Hepatic stellate cell (primary cell): ENCODE data around the gene OTUD5.
A peak's percentile ranks its signal among the peaks of the same experiment; 100 is the strongest.

Experiments used
- DNase-seq: peaks from one replicate; pipeline ENCODE4 v3.0.0; 2011; ENCODE audit warnings: low spot score

Gene OTUD5

DNA sequence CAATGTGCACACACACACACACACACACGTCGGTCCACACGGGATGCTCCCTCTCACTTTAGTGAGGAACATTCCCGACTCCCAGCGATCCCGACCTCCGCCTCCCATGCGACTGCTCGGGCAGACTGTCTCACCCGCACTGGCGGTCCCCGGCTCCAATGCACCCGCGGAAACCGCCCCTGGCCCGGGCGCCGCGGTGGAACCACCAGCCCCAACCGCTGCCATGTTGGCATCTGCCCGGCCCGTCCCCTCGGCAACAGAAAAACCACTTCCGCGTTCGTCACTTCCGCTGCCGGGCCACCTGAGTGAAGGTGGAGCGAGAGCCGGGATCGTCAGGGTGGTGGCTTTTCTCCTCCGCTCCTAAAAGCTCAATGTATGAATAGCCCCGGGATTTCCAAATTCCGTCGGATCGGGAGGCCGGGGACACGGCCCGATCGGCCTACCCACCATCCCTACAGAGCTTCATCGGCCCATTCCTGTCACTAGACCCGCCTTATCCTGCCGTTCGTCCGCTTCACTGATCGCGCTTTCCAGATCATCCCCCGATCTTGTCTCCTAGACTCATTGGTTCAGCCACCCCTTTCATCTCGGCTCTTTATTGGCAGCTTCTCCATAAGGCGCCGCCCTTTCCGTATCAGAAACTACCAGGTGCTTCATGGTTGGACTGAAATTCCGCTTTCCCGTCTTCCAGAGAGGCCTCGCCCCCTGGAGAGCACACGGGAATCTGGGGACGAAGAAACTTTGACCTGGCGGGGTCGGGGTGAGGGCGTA lies 45.8 kb downstream of the OTUD5 start, which contains the start of gene SLC35A2:
TSS of gene SLC35A2 (minus strand) at position 235 of the 771 bp plus-strand sequence. CDS start at position 225, 10 bp downstream.
- peak; percentile 75 for DNase-seq

- peak; percentile 32 for DNase-seq
Measured at GRCh38 chrX:48910926-48911411, 46.4 kb downstream of the OTUD5 start.

DNA sequence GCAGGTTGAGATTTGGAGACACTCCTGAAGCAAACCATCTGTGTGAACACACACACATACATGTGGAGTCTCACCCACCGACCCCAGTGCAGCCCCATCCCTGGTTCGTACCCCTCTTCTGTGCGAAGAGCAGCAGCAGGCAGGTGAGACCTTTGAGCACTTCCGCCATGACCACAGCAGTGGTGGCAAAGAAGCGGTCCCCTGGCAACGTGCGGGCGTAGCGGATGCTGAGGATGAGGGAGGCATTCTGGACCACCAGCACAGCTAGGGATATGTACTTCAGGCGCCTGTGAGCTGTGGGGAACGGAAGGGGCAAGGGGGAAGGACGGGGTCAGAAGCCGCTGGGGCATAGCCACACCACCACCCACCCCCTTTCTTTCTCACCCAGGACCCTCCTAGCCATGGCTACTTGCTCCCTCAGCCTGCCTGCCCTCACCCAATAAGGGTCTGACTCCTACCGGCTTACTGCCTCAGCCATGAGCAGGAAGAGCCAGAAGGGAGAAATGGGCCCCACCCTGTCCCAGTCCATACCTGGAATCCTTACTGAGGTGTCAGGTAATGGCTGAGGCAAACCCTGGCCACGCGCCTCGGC lies 47.6 kb downstream of the OTUD5 start:
- DNase-seq = no peak

DNA sequence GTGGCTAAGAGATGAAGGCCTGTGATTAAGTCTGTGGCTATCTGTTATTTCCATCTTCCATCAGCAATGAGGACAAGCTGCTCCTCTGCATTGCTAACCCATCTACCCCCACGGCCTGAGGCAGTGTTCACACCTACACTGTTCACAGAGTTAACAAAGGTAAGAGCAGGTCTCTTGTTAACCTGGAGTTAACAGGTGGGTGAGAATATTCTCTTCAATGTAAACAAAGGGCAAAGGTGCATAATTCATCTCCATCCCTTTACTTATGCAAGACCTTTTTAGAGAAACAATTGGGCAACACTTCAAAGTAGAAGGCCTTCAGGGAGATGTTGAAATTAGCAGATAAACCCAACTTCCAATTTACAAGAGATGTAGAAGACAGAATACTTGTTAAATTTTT lies 48.8 kb downstream of the OTUD5 start:
- DNase-seq = no peak

GRCh38 chrX:48905090-48905790 lies 52.2 kb downstream of the OTUD5 start:
- no peak for DNase-seq

GRCh38 chrX:48904626-48905025 lies 52.8 kb downstream of the OTUD5 start:
- no peak for DNase-seq

GRCh38 chrX:48904180-48904579 lies 53.2 kb downstream of the OTUD5 start:
- no peak for DNase-seq

DNA sequence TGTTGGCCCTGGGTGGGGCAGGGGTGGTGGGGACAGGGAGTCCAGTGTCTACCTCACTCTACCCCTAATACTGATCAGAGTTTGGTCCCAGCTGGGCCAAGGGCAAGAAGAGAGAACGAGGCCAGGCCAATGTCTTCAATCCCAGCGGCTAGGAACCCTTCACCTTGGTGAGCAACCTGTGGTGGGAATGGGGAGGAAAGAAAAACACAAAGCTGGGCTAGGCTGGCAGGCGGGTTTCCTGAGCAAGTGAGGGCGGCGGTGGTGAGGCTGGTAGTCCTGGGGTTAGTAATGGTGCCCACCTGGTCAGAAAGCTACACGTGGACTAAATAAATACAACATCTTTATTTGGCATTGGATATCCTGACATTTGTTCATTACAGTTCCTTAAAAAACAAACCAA lies 54.1 kb downstream of the OTUD5 start:
- no peak for DNase-seq

DNA sequence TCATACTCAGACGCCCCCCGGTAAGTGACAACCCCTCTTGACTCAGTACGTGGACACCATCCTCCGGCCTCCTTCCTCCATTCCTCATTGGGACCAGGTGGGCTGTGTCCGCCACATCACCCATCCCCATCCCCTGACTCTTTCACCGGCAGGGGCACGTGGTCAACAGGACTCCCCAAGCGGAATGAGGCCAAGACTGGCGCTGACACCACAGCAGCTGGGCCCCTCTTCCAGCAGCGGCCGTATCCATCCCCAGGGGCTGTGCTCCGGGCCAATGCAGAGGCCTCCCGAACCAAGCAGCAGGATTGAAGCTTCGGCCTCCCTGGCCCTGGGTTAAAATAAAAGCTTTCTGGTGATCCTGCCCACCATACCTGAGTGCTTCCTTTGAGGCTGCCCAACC lies 54.6 kb downstream of the OTUD5 start:
- DNase-seq = no peak

DNA sequence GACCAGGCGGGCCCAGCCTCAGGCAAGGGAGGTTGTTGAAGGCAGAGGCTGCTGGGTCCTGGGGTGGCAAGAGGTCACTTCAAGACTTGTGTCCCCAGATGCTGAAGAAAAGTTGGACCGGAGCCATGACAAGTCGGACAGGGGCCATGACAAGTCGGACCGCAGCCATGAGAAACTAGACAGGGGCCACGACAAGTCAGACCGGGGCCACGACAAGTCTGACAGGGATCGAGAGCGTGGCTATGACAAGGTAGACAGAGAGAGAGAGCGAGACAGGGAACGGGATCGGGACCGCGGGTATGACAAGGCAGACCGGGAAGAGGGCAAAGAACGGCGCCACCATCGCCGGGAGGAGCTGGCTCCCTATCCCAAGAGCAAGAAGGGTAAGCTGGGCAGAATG lies 55.3 kb downstream of the OTUD5 start:
- no peak for DNase-seq

- no peak for DNase-seq
Measured at GRCh38 chrX:48901069-48901468, 56.3 kb downstream of the OTUD5 start.

GRCh38 chrX:48899078-48899410 lies 58.4 kb downstream of the OTUD5 start:
- DNase-seq = no peak

GRCh38 chrX:48897625-48898306 lies 59.6 kb downstream of the OTUD5 start, which contains the start of the genes PQBP1 and TIMM17B:
TSS of gene PQBP1 (plus strand) at chrX:48897930. CDS start at chrX:48898510, 580 bp downstream.
TSS of gene TIMM17B (minus strand) at chrX:48897768. CDS start at chrX:48897749, 19 bp downstream.
- peak; percentile 90 for DNase-seq

- DNase-seq = peak; percentile 60
Measured at GRCh38 chrX:48897157-48897624, 60.2 kb downstream of the OTUD5 start.

GRCh38 chrX:48896611-48897011 lies 60.8 kb downstream of the OTUD5 start:
- peak; percentile 31 for DNase-seq

- DNase-seq = no peak
Measured at GRCh38 chrX:48894891-48895290, 62.5 kb downstream of the OTUD5 start.

DNA sequence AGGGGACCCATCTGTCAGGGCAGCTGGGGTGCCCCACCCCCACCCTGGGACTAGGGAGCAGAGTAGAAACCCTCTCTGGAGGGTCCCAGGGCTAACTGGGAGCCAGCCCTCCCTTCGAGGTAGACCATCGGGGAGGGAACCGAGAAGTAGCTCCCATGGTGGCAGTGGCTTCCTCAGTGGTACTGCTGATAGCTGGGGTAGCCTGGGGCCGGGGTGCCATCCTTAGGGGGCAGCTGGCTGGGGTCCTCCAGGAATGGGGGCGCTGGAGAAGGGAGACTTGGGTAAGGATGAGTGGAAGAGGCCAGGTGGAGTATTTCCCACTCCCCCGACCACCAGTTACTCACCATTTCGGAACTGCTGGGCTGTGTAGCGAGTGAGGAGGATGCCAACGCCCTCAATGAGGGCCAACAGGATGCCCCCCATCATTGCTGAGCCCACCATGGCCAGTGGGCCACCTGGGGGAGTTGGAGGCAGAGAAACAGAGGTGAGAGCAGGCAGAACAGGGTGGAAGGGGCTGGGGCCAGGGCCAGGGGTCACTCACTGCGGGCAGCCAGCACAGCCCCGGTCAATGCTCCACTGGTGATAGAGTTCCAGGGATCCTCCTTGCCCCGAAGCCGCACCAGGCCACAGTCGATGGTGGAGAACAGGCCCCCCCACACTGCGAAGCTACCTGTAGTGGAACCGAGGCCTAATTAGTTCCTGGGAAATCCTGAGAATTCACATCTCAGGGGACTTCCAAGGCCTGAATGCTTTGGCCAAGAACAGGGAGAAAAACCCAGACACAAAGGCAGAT lies 63.7 kb downstream of the OTUD5 start:
- no peak for DNase-seq

- DNase-seq = no peak
Measured at GRCh38 chrX:48892896-48893295, 64.5 kb downstream of the OTUD5 start.

GRCh38 chrX:48891402-48892288 lies 65.8 kb downstream of the OTUD5 start:
- peak; percentile 77 for DNase-seq

GRCh38 chrX:48890934-48891401 lies 66.4 kb downstream of the OTUD5 start:
- no peak for DNase-seq
